ENCODE results near the gene CHIC1. TPM values are rescaled to one million over a fixed set of nuclear protein-coding genes. Genes with fewer than 3 reads are reported as not detected.
"Not testable (repeated sequence)": the region's sequence is repeated elsewhere in the genome, so short reads cannot be mapped to it uniquely, and the experiment has no call there.

Gene CHIC1
- total RNA-seq, 1 donor from 2014 or later, result 7.3 TPM

DNA sequence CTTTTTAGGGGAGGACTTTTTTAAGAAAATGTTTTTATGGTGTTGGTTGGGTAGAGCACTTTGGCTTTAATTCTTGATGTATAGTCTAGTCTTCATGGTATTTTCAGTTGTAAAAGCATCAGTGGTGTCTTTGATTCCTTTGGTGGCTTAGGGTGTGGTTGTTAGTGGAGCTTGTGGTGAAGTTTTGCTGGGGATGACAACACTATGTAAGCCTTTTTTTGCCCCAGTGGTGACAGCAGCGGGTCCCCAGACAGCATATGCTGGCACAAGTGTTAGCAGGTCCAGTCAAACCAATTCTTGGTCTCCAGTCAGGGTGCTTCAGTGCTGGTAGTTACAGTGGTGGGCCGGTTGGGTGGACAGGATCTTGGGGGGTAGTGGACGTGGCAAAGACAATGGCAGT lies 52.0 kb downstream of the CHIC1 start:
- DNase-seq (ENCODE audit: low spot score), result no peak
- no peaks in the 10 kb centered on the region for H3K27me3 Mint-ChIP-seq (ENCODE audit: low read depth)
- no peak overlapping the region for H3K27ac Mint-ChIP-seq (ENCODE audit: unreplicated experiment)
- H3K36me3 Mint-ChIP-seq (ENCODE audit: low read depth), result peaks cover 2% of the 10 kb centered on the region
- H3K9me3 Mint-ChIP-seq (ENCODE audit: low read depth), result peaks cover 39% of the 10 kb centered on the region
- no peak overlapping the region for H3K4me3 Mint-ChIP-seq (ENCODE audit: unreplicated experiment)
- H3K4me1 Mint-ChIP-seq (ENCODE audit: low read depth), result no peaks in the 10 kb centered on the region
- TF ChIP-seq, protein P1, sequence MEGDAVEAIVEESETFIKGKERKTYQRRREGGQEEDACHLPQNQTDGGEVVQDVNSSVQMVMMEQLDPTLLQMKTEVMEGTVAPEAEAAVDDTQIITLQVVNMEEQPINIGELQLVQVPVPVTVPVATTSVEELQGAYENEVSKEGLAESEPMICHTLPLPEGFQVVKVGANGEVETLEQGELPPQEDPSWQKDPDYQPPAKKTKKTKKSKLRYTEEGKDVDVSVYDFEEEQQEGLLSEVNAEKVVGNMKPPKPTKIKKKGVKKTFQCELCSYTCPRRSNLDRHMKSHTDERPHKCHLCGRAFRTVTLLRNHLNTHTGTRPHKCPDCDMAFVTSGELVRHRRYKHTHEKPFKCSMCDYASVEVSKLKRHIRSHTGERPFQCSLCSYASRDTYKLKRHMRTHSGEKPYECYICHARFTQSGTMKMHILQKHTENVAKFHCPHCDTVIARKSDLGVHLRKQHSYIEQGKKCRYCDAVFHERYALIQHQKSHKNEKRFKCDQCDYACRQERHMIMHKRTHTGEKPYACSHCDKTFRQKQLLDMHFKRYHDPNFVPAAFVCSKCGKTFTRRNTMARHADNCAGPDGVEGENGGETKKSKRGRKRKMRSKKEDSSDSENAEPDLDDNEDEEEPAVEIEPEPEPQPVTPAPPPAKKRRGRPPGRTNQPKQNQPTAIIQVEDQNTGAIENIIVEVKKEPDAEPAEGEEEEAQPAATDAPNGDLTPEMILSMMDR (IDR thresholded peaks at IDR 0.05), result no peak

DNA sequence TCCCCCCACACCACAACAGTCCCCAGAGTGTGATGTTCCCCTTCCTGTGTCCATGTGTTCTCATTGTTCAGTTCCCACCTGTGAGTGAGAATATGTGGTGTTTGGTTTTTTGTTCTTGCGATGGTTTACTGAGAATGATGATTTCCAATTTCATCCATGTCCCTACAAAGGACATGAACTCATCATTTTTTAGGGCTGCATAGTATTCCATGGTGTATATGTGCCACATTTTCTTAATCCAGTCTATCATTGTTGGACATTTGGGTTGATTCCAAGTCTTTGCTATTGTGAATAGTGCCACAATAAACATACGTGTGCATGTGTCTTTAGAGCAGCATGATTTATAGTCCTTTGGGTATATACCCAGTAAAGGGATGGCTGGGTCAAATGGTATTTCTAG lies 78.7 kb downstream of the CHIC1 start:
- H3K27ac Mint-ChIP-seq (ENCODE audit: unreplicated experiment); H3K4me1 Mint-ChIP-seq (ENCODE audit: low read depth); H3K4me3 Mint-ChIP-seq (ENCODE audit: unreplicated experiment); DNase-seq (ENCODE audit: low spot score); H3K27me3 Mint-ChIP-seq (ENCODE audit: low read depth): not testable (repeated sequence)
- Mint-ChIP-seq H3K36me3 (ENCODE audit: low read depth) (peaks cover 23% of the 10 kb centered on the region), H3K9me3 (ENCODE audit: low read depth) (peaks cover 65% of the 10 kb centered on the region)

DNA sequence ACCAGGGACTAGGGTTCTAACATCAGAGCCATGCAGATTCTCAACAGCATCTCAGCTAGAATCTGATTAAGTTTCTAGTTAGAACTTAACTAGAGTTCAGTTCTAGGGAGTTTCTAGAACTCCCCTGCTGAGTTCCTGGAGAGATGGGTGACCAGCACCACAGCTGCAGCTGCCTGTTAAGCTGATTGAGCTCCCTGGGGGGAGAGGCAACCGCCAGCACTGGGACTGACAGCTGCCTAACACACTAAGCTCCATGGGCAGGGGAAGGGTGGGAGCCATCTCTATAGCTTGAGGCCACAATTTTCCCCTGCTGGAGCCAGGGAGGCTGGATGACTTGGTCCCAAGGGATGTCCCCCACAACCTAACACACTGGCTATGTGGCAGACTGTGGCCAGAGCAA lies 84.2 kb downstream of the CHIC1 start:
- Mint-ChIP-seq H3K27me3 (ENCODE audit: low read depth) (no peaks in the 10 kb centered on the region), H3K36me3 (ENCODE audit: low read depth) (peaks cover 12% of the 10 kb centered on the region), H3K4me3 (ENCODE audit: unreplicated experiment) (no peak overlapping the region), H3K4me1 (ENCODE audit: low read depth) (no peaks in the 10 kb centered on the region), H3K27ac (ENCODE audit: unreplicated experiment) (no peak overlapping the region), H3K9me3 (ENCODE audit: low read depth) (peaks cover 39% of the 10 kb centered on the region)
- no peak for DNase-seq (ENCODE audit: low spot score)
- TF ChIP-seq, protein P1 (IDR thresholded peaks at IDR 0.05), result no peak

DNA sequence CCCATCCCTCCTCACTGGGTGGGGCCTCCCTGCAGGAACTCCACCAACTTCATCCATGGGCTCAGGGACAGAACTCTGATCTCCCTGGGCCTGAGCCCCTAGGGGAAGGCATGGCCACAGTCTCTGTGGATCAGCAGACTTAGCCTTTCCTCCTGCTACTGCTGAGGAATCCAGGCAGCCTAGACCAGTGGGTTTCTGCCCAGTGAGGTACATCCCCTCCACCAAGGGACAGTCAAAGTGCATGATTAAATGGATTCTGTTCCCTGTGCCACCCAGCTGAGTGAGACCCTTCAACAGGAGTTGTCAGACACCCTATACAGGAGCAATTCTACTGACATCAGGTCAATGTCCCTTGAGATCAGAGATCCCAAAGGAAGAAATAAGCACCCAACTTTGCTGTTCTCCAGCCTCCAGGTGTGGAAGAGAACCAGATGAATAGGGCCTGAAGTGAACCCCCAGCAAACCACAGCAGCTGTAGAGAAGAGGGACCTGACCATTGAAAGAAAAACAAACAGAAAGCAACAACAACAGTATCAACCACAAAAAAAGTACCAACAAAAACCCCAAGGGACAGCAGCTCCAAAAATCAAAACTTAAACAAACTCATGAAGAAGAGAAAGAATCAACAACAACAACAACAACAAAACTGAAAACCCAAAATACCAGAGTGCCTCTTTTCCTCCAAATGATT lies 84.8 kb downstream of the CHIC1 start:
- H3K9me3 Mint-ChIP-seq (ENCODE audit: low read depth), result peaks cover 43% of the 10 kb centered on the region
- peaks cover 12% of the 10 kb centered on the region for H3K36me3 Mint-ChIP-seq (ENCODE audit: low read depth)

DNA sequence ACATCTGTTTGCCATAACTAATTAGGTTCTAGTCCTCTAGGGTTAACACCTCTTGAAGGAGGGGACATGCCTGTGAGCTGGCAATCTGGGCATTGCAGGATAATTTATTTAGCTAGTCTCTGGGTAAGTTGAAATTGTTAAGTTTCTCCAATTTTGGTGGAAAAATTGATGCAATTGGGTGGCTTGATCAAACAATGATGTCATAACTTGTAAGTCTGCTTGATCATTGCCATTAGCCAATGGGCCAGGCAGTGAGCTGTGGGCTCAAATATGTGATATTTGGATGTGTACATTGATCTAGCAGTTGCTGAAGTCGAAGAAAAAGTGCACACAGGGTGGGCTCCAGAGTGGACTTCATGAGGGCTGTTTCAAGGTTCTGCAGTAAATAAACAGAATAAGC lies 98.3 kb downstream of the CHIC1 start:
- not testable (repeated sequence) for DNase-seq (ENCODE audit: low spot score); H3K4me1 Mint-ChIP-seq (ENCODE audit: low read depth); H3K27ac Mint-ChIP-seq (ENCODE audit: unreplicated experiment); H3K27me3 Mint-ChIP-seq (ENCODE audit: low read depth); H3K4me3 Mint-ChIP-seq (ENCODE audit: unreplicated experiment)
- Mint-ChIP-seq H3K9me3 (ENCODE audit: low read depth) (peaks cover 43% of the 10 kb centered on the region), H3K36me3 (ENCODE audit: low read depth) (peaks cover 17% of the 10 kb centered on the region)

More for the DNA sequence above, 84.8 kb downstream of the CHIC1 start:
- H3K27me3 Mint-ChIP-seq (ENCODE audit: low read depth), result no peaks in the 10 kb centered on the region
- H3K4me3 Mint-ChIP-seq (ENCODE audit: unreplicated experiment), result no peak overlapping the region
- TF ChIP-seq, protein P1 (IDR thresholded peaks at IDR 0.05), result no peak
- no peaks in the 10 kb centered on the region for H3K4me1 Mint-ChIP-seq (ENCODE audit: low read depth)
- no peak for DNase-seq (ENCODE audit: low spot score)
- no peak overlapping the region for H3K27ac Mint-ChIP-seq (ENCODE audit: unreplicated experiment)

DNA sequence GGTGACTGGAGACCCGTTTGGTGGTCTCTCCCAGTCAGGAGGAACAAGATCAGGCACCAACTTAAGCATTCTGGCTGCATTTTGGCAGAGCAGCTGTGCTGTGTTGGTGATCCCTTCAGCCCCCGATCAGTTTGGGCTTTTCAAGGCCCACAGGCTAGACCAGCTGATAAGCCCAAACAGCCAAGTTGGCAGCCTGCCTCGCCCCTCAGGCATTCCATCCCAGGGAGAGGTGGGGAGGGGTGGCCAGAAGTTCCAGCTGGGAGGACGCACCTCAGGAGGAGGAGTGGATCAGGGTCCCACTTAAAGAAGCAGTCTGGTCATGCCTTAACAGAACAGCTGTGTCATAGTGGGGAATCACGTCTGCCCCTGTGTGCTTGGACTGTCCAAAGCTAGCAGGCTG lies 105.8 kb downstream of the CHIC1 start:
- Mint-ChIP-seq H3K27ac (ENCODE audit: unreplicated experiment) (no peak overlapping the region), H3K4me3 (ENCODE audit: unreplicated experiment) (no peak overlapping the region), H3K4me1 (ENCODE audit: low read depth) (peaks cover 10% of the 10 kb centered on the region), H3K9me3 (ENCODE audit: low read depth) (peaks cover 31% of the 10 kb centered on the region), H3K27me3 (ENCODE audit: low read depth) (no peaks in the 10 kb centered on the region), H3K36me3 (ENCODE audit: low read depth) (peaks cover 3% of the 10 kb centered on the region)
- TF ChIP-seq, protein P1 (IDR thresholded peaks at IDR 0.05), result no peak
- no peak for DNase-seq (ENCODE audit: low spot score)
